ENCODE results near the gene CHRNA3. TPM values are rescaled to one million over a fixed set of nuclear protein-coding genes. Genes with fewer than 3 reads are reported as not detected.

The CHRNA3 gene
- total and polyA plus RNA-seq, 7 donors, result 0.01 to 0.17 (median 0.05) TPM; not detected in 3

DNA sequence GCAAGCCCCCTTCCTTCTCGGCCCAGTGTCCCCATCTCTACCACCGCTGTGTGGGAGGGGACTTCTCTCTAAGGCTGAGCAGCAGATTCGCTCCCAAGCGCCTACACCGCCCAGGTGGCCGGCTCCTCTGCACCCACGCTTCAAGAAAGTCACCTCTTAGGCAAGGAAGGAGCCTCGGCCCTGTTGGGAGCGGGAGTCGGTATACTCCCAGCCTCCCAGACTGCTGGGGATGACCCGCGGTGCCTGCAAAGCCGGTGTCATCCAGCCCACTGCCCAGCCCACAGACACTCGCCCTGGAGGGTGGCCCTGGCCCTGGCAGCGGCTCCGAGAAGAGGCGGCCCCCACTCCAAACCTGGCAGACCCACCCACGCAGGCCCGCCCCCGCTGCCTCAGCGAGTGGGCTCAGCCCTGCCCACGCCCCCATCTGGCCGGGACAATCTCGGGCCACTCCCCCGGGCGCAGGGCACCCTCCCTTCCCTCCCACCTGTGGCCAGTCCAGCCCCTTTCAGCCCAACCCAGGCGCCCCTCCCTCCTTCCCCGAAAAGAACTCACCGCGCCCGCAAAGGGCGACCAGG, 19.8 kb upstream of the CHRNA3 start:
- WGBS, 3 donors, result 22 to 34% (median 32%) methylated on average over 19 to 31 of the region's 32 CpGs
- Histone ChIP-seq H3K27me3 (ENCODE audit: insufficient read depth in 3 of 3, low read length in 2 of 3) (peaks cover 0 to 15% (median 4%) of the 10 kb centered on the region in 3 donors), H3K4me3 (peak overlapping the region; percentile 61), H3K9me3 (no peaks in the 10 kb centered on the region), H3K27ac (no peak overlapping the region), H3K4me1 (peaks cover 8% of the 10 kb centered on the region), H3K36me3 (ENCODE audit: insufficient read depth in 1 of 2, low read depth in 1 of 2) (no peaks in the 10 kb centered on the region)
- TF ChIP-seq, protein P1, sequence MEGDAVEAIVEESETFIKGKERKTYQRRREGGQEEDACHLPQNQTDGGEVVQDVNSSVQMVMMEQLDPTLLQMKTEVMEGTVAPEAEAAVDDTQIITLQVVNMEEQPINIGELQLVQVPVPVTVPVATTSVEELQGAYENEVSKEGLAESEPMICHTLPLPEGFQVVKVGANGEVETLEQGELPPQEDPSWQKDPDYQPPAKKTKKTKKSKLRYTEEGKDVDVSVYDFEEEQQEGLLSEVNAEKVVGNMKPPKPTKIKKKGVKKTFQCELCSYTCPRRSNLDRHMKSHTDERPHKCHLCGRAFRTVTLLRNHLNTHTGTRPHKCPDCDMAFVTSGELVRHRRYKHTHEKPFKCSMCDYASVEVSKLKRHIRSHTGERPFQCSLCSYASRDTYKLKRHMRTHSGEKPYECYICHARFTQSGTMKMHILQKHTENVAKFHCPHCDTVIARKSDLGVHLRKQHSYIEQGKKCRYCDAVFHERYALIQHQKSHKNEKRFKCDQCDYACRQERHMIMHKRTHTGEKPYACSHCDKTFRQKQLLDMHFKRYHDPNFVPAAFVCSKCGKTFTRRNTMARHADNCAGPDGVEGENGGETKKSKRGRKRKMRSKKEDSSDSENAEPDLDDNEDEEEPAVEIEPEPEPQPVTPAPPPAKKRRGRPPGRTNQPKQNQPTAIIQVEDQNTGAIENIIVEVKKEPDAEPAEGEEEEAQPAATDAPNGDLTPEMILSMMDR (IDR thresholded peaks at IDR 0.05), result no peak
- no peak for DNase-seq
- peak; percentile 18 to 37 (median 24) for ATAC-seq
- intact Hi-C loops (cut with DNase I), result no loop called here

DNA sequence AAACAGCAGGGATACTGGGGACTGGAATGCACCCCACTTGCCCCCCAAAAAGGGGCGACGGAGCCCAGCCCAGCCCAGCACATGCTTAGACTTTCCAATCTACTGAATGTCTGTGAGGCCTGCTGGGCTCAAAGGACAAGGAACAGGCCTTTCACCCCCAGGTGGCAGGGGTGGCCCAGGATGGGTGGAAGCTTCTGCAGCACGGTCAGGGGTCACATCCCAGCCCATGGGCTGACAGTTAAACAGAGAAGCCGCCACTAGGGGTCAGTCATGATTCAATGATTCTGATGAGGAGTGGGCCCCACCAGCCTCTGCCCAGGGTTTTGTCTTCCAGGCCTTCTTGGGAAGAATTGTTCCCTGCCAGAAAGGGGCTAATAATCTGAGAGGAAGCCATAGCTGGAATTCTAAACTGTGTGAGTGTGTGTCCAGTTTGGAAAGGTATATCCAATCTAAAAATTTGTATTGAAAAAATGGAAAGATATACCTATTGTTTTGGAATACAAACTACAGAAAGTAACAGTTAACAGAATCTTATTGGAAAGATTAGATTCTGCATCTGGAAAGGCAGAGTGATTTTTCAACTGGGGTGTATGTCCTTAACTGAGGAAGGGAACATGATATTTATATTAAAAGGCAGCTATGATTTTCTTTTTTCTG, 18.0 kb upstream of the CHRNA3 start:
- ATAC-seq, result peak; percentile 59 to 84 (median 72)
- H3K9me3 ChIP-seq, result no peaks in the 10 kb centered on the region
- intact Hi-C loops (cut with DNase I), result loop anchor here (2.0 to 5.0 kb wide), 2 partner anchors 69 to 70 kb away; no protein-coding TSS in a partner anchor
- DNase-seq, result peak in 1 of 2 donors; percentile 36
- H3K4me1 ChIP-seq, result peaks cover 8% of the 10 kb centered on the region
- H3K27me3 ChIP-seq (ENCODE audit: insufficient read depth in 3 of 3, low read length in 2 of 3), result peaks cover 0 to 15% (median 4%) of the 10 kb centered on the region in 3 donors
- TF ChIP-seq, protein P1 (IDR thresholded peaks at IDR 0.05), result peak; percentile 61
- no peak overlapping the region for H3K4me3 ChIP-seq
- H3K27ac ChIP-seq, result no peak overlapping the region
- no peaks in the 10 kb centered on the region for H3K36me3 ChIP-seq (ENCODE audit: insufficient read depth in 1 of 2, low read depth in 1 of 2)
- WGBS, 3 donors, result 38 to 44% (median 42%) methylated on average over 4 of the region's 4 CpGs

DNA sequence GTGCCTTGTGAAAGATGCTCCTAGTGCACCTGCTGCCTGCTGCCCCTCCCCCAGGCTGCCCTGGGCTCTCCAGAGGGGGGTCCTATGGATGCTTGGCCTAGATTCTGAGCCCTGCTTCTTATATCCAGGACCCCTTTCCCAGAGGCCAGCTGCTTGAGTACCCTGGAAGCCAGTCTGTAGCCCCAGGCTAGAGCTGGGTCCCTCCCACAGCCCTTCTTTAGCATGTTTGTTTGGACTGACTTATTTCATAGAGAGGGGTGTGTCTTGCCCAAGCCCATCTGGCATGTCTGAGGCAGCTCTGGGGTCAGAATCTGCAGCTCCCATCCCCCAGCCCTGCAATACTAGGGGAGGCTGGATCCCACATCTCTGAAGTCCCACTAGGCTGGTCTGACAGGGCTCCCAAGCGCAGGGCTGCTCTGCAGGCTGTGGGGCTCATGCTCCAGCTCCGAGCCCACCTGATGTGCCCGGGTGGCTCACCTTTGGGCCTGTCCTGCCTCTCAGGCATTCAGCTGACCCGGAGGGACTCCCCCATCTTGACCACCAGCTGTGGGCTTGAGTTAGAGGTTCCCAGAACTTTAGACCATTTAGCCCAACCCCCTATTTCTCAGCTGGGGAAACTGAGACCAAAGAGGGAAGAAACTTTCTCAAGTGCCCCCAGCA, 17.1 kb upstream of the CHRNA3 start:
- Histone ChIP-seq H3K4me3 (no peak overlapping the region), H3K27ac (no peak overlapping the region), H3K9me3 (peaks cover 6% of the 10 kb centered on the region), H3K36me3 (ENCODE audit: insufficient read depth in 1 of 2, low read depth in 1 of 2) (no peaks in the 10 kb centered on the region), H3K4me1 (peaks cover 8% of the 10 kb centered on the region), H3K27me3 (ENCODE audit: insufficient read depth in 3 of 3, low read length in 2 of 3) (peaks cover 0 to 18% (median 4%) of the 10 kb centered on the region in 3 donors)
- WGBS, 3 donors, result 74 to 83% (median 75%) methylated on average over 4 of the region's 4 CpGs
- DNase-seq (no peak), ATAC-seq (no peak)
- TF ChIP-seq, protein P1 (IDR thresholded peaks at IDR 0.05), result no peak
- intact Hi-C loops (cut with DNase I), result loop anchor here (2.0 to 5.0 kb wide), 2 partner anchors 69 to 71 kb away; no protein-coding TSS in a partner anchor

DNA sequence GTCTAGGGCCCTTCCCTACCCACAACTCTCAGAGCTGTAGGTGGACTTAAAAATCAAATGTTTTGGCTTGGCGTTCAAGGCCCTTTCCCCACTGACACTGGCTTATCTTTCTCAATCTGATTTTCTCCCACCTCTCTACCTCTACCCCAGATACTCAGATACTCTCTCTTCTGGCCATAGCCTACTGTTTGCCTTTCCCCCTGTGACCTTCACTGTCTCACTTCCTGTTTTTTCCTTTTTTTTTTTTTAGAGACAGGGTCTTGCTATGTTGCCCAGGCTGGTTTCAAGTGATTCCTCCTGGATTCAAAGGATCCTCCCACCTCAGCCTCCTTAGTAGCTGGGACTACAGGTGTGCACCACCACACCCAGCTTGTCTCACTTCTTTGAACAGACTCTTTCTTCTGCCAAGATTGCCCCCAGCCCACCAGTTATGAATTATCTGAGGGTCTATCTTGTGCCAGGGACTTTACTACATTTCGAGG, 15.6 kb upstream of the CHRNA3 start:
- peaks cover 7% of the 10 kb centered on the region for H3K4me1 ChIP-seq
- H3K4me3 ChIP-seq, result no peak overlapping the region
- H3K9me3 ChIP-seq, result peaks cover 6% of the 10 kb centered on the region
- ATAC-seq (no peak), DNase-seq (no peak)
- intact Hi-C loops (cut with DNase I), result loop anchor here in 1 of 2 donors (5.0 kb wide), 1 partner anchor 71 kb away; no protein-coding TSS in a partner anchor
- peaks cover 0 to 20% (median 4%) of the 10 kb centered on the region in 3 donors for H3K27me3 ChIP-seq (ENCODE audit: insufficient read depth in 3 of 3, low read length in 2 of 3)
- WGBS, 3 donors, result 88 to 98% (median 96%) methylated on average over 2 of the region's 2 CpGs
- TF ChIP-seq, protein P1 (IDR thresholded peaks at IDR 0.05), result no peak
- H3K36me3 ChIP-seq (ENCODE audit: insufficient read depth in 1 of 2, low read depth in 1 of 2), result no peaks in the 10 kb centered on the region
- H3K27ac ChIP-seq, result no peak overlapping the region
